Measurements from ENCODE around the gene TMIGD1.

- TF ChIP-seq TCF12 (IDR thresholded peaks at IDR 0.05): no peak
- no peak for TF ChIP-seq SMC3 (IDR thresholded peaks at IDR 0.05; ENCODE audit: low read depth, low read length)
- TF ChIP-seq REST (IDR thresholded peaks at IDR 0.05; ENCODE audit: low read depth, low read length): no peak
- TF ChIP-seq, protein P1, sequence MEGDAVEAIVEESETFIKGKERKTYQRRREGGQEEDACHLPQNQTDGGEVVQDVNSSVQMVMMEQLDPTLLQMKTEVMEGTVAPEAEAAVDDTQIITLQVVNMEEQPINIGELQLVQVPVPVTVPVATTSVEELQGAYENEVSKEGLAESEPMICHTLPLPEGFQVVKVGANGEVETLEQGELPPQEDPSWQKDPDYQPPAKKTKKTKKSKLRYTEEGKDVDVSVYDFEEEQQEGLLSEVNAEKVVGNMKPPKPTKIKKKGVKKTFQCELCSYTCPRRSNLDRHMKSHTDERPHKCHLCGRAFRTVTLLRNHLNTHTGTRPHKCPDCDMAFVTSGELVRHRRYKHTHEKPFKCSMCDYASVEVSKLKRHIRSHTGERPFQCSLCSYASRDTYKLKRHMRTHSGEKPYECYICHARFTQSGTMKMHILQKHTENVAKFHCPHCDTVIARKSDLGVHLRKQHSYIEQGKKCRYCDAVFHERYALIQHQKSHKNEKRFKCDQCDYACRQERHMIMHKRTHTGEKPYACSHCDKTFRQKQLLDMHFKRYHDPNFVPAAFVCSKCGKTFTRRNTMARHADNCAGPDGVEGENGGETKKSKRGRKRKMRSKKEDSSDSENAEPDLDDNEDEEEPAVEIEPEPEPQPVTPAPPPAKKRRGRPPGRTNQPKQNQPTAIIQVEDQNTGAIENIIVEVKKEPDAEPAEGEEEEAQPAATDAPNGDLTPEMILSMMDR (IDR thresholded peaks at IDR 0.05): no peak
- no peak for TF ChIP-seq RAD21 (IDR thresholded peaks at IDR 0.05; ENCODE audit: low read length)
- no peak for TF ChIP-seq EP300 (IDR thresholded peaks at IDR 0.05; ENCODE audit: borderline replicate concordance in 1 of 2, low read depth in 1 of 2, low read length in 1 of 2)
- no peak for TF ChIP-seq FOSL2 (IDR thresholded peaks at IDR 0.05; ENCODE audit: borderline replicate concordance, low read depth)
- no peak for TF ChIP-seq TAF1 (IDR thresholded peaks at IDR 0.05; ENCODE audit: borderline replicate concordance, low read depth, low read length)
- no peak for TF ChIP-seq MXI1 (IDR thresholded peaks at IDR 0.05; ENCODE audit: low read depth, low read length)
- no peak for TF ChIP-seq POLR2AphosphoS5 (IDR thresholded peaks at IDR 0.05; ENCODE audit: low read depth, low read length)
- no peak for TF ChIP-seq MAX (IDR thresholded peaks at IDR 0.05; ENCODE audit: low read depth)
- TF ChIP-seq, protein P2, sequence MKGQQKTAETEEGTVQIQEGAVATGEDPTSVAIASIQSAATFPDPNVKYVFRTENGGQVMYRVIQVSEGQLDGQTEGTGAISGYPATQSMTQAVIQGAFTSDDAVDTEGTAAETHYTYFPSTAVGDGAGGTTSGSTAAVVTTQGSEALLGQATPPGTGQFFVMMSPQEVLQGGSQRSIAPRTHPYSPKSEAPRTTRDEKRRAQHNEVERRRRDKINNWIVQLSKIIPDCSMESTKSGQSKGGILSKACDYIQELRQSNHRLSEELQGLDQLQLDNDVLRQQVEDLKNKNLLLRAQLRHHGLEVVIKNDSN (IDR thresholded peaks at IDR 0.05; ENCODE audit: borderline replicate concordance, low read depth): no peak
- no peak for TF ChIP-seq RCOR1 (IDR thresholded peaks at IDR 0.05; ENCODE audit: low read length)
- TF ChIP-seq, protein P3, sequence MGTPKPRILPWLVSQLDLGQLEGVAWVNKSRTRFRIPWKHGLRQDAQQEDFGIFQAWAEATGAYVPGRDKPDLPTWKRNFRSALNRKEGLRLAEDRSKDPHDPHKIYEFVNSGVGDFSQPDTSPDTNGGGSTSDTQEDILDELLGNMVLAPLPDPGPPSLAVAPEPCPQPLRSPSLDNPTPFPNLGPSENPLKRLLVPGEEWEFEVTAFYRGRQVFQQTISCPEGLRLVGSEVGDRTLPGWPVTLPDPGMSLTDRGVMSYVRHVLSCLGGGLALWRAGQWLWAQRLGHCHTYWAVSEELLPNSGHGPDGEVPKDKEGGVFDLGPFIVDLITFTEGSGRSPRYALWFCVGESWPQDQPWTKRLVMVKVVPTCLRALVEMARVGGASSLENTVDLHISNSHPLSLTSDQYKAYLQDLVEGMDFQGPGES (IDR thresholded peaks at IDR 0.05; ENCODE audit: low read depth, low read length): no peak
Observed at GRCh38 chr17:30290077-30290476, 43.8 kb downstream of the TMIGD1 start.
